ENCODE measurements around the gene BACE2.
"Not testable (repeated sequence)": the region's sequence is repeated elsewhere in the genome, so short reads cannot be mapped to it uniquely, and the experiment has no call there.

BACE2 gene

DNA sequence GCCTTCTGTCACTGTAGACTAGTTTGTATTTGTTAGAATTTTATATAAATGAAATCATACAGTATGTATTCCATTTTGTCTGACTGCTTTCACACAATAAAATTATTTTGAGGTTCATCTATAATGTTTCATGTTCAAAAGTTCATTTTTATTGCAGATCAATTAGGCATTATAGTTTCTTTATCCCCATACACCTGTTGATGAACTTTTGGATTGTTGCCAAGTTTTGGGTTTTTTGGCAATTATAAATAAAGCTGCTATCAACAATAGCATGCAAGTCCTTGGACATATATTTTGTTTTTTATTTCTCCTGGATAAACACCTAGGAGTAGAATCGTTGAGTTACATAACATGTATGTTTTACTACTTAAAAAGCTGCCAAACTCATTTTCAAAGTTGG is 101.6 kb downstream of the BACE2 start:
- DNase-seq (ENCODE audit: low spot score) = no peak

DNA sequence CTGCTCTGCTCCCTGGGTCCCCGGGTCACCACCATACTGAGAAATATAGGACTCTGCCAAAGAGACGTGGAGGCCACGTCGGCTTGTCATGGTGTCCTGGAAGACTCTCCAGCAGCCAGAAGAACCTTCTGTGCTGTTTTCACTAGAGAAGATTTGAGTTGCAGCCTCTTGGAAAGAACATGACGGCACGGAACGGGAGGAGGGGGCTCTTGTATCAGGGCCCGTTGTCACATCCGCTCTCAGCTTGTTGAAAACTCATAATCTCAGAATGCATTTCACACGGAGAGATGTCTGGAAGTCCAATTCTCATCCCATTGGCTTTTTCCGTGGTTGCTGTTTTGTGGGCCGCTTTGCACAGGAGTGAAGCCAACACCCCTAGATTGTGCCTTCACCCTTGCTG is 109.2 kb downstream of the BACE2 start:
- no peak for DNase-seq (ENCODE audit: low spot score)

DNA sequence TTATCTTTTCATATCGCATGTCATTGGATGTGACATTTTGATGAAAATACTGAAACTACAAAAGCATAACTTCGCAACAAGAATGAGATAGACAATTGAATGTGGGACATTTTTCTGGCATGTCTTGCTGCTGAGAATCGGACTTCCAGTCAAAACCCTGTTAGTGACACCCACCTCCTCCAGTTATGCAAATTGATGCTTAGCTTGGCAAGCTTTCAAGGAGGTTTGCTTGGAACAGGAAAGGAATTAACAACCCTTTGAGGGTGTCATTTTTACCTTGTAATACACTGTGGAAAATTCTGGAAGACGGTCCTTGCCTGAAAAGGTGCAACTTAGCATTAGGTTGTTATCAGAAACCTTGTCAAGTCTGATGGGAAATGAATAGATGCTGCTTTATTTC is 109.9 kb downstream of the BACE2 start:
- no peak for DNase-seq (ENCODE audit: low spot score)

DNA sequence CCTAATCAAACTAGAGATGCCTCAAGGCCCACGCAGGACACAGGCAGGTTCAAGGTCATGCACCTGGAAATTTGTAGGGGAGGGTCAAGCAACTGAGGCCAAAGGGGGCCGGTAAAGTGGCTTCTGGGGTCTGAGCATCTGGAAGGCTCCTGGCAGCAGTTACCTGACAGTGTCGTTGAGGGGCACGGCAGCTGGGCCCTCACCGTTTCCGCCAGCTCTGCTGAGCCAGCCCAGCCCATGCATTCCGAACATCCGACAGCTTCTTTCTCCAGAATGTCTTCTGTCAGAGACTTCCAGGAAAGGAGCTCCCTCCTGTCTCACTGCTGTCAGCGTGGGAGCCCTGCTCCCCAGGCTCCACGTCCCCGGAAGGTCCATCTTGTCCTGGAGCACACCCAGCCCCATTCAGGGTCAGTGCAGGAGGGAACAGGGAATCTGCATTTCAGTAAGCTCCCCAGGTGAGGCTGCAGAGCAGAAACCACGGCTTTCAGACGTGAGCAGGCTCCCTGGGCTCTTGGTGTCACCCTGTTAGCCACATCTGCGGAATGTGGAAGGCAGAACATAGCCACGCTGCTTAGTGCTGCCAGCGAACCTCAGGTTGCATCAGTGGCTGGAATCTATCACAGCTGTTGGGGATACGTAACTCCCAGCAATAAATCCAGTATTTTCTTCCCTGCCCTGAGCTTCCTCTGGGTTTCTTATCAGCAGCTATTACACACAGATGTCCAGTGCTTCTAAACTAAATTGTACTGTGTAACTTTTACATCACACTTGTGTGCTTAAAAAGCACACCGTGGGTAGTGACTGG is 112.4 kb downstream of the BACE2 start:
- no peak for DNase-seq (ENCODE audit: low spot score)

DNA sequence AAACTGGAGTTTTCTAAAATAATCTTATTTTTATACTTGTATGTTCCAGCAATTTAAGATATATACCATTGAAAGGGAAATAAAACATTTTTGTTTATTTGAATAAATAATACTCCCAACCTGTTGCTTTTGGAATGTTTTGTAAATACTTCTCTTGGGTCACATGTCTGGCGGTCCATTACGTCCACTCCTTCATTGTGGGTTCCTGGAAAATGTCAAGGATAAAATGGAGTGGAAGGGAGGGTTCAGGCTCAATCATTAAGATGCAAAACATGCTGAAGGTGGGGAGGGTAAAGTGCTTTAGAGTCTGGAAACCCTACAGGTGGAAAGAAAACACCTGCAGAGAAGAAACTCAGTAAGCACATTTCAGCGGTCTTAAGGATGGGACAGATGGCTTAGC is 114.5 kb downstream of the BACE2 start:
- no peak for DNase-seq (ENCODE audit: low spot score)

DNA sequence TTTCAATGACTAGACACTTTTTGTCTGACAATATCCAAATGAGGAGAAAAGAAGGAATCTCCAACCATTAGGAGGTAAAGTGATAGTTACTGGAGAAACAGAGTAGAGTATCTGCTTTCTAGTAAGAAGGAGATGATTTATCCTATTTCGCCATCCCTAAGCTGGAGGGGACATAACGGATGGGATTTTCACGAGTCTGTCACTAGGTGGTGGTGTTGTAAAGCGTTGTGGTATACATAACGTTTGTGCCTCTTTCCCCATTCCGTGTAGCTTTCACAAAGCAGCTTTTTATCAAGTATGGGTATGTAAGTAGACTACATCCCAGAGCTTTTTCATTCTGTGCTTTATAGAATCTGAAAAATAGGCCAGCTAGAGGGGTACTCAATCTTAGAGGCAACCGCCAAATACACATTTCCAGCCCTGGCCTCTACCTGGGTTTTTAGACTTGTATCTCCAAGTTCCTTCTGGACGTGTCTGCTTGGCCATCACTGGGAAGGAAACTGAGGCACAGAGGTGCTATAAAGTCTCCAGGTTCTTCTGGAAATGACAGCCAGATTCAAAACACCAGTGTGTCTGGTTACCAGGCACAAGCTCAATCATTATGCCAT is 115.4 kb downstream of the BACE2 start:
- DNase-seq (ENCODE audit: low spot score) = peak; percentile 21

DNA sequence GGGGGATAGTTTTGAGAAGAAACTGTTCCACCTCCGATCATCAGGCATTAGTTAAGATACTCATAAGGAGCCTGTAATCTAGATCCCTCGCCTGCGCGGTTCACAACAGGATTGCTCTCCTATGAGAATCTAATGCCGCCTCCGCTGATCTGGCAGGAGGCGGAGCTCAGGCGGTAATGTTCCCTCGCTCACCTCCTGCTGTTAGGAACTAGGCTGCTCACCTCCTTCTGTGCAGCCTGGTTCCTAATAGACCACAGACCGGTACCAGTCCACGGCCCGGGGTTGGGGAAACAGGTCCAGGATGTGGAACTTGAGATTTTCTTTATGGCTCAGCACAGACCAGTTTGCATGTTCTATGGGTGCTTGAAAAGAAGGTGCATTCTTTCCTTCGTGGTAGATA is 121.5 kb downstream of the BACE2 start:
- no peak for DNase-seq (ENCODE audit: low spot score)

DNA sequence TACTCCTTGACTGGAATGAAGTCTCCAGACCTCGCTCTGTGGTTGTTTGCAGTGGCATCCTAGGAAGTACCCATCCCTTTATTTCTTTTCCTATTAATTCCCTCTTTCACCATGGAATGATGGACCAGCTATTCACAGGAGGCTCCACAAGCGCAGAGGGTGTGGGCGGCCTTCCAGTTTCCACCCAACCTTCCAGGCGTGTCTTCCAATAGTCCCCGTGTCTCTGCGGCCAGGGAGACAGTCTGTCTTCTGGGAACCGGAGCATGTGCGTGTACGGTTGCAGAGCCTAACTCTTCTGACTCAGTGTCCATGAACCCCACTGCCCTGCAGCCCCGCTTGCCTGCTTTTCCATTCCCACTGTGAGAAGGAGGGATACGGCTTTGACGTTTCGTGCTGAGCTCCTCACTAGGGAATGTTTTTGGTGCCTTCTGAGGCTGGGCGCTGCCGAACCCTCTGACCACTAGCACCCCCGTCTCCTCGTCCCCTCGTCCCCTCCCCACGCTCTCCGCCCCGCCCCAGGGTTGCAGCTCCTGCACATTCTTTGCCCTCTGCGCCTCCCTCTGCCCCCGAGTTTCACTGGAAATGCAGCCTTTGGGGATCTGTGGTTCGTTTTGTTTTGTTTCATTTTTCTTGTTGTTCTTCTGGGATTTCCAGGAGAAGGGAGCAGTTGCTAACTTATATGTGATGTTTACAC is 122.3 kb downstream of the BACE2 start:
- DNase-seq (ENCODE audit: low spot score) = no peak

DNA sequence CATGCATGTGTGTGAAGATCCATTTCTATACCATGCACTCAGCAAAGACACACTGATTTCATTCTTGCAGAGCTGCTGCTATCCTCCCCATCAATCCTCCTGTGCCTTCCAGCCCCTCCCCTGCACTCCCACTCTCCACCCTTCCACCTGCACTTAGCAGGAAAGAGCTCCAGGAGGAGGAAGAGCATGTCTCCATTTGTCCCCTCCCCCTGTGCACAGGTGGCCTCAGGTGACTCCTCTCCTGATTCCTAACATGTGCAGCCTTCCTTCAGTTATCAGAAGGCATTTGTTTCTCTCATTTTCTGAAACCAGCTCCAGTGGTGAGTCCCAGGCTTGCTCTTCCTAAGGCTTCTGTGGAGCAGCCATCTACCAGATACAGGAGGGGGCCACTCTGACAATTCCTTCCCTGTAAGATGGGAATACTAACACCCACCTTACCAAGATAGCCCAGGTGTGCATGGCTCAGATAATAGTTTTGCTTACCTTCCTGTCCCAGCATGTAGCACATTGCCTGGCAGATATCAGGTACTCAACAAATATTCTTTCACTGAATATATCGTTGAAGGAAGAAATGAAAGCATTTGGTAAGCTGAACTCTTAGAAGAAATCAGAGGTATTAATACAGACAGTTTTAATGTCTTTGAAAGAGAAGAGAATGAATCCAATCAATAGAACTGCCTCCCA is 126.7 kb downstream of the BACE2 start:
- DNase-seq (ENCODE audit: low spot score) = no peak

DNA sequence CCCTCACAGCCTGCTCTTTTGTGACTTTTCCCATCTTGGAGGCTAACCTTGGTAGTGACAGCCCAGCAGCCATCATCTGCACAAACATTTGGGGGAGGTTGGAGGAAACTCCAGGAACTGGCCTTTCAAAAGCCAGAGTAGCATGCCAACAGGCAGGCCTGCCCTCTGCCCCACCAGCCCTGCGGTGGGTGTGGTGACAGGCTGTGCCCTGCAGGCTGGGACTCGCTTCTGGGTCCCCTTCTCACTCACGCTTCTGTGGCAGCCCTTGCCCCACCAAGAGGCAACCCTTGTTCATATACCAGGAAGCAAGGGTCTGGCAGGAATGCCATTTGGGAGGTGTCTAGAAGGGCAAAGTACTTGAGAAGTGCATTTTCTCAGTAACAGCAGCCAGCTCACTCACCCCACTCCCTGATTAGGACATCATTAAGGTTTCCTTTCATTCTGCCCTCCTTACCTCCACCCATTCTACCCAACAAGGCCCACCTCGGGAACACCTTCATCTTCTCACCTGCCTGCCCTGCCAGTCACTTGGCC is 127.8 kb downstream of the BACE2 start:
- DNase-seq (ENCODE audit: low spot score) = no peak

DNA sequence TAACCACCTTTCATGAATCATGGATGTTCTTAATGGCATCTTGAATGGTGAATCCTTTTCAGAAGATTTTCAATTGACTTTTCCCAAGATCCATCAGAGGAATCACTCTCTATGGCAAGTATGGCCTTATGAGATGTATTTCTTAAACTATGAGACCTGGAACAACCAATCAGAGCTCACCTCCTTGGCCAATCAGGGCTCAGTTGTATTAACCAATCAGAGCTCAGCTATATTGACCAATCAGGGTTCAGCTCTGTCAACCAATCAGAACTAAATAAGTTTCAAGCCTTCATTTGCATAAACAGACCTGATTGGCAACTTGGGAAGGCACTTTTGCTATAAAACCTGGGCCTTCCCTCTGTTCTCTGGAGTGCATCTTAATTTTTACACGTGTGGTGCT is 135.0 kb downstream of the BACE2 start:
- DNase-seq (ENCODE audit: low spot score) = no peak

DNA sequence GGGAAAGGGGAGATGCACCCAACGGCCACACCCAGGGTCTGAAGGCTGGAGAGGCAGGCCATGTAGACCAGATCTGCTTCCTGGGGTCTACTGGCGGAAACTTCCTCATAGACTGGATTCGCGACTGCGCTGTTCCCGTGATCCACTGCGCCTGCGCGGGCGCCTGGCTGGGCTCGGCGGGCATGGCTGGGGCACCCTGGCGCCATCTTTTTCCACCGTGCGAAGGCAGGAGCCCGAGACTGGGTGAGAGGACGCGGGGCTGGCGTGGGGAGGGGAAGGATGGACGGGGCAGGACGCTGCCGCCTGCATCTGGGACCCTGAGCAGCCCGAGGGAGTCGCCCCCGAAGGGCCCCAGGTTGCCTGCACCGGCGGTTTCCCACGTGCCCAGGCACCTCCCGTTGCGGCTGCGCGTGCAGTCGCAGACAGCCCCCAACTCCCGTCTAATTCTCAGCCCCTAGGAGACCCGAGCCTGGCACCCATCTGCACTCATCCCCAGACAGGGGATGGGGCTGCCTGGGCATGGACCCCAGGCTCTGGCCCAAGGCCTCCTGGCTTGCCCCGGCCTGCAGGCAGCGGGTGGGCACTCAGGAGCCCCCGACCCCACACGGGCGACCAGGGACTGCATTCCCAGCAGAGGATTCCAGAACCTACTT is 136.2 kb downstream of the BACE2 start:
- DNase-seq (ENCODE audit: low spot score) = no peak

DNA sequence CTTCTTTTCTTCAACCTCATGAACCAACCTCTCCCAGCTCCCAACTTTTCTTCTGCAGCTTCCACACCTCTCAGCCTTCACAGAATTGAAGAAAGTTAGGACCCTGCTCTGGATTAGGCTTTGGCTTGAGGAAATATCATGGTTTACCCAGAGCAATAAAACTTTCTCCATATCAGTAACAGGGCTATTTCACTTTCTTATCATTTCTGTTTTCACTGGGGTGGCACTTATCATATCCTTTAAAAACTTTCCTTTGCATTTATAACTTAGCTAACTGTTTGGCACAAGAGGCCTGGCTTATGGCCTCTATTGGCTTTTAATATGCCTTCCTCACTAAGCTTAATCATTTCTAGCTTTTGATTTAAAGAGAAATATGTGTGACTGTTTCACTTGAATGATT is 139.3 kb downstream of the BACE2 start:
- DNase-seq (ENCODE audit: low spot score) = no peak

GRCh38 chr21:41313285-41314164 is 145.6 kb downstream of the BACE2 start:
- DNase-seq (ENCODE audit: low spot score) = not testable (repeated sequence)

DNA sequence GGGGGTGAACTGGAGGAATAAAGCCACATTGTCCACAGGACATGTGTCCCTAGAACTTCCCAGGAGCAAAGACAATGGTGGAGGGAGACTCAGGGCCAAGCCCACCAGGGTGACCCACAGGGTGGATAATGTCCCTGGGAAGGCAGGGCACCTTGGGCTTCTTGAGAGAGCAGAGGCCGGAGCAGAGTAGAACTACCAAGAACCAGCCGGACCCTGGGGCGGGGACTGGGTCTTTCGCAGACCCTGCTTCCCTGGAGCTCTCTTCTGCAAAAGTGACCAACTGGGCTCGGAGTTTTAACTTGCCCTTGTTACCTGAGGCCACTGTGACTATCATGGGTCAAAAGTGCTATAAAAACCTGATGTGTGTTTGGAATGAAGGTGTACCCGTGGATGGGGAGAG is 147.8 kb downstream of the BACE2 start:
- no peak for DNase-seq (ENCODE audit: low spot score)

DNA sequence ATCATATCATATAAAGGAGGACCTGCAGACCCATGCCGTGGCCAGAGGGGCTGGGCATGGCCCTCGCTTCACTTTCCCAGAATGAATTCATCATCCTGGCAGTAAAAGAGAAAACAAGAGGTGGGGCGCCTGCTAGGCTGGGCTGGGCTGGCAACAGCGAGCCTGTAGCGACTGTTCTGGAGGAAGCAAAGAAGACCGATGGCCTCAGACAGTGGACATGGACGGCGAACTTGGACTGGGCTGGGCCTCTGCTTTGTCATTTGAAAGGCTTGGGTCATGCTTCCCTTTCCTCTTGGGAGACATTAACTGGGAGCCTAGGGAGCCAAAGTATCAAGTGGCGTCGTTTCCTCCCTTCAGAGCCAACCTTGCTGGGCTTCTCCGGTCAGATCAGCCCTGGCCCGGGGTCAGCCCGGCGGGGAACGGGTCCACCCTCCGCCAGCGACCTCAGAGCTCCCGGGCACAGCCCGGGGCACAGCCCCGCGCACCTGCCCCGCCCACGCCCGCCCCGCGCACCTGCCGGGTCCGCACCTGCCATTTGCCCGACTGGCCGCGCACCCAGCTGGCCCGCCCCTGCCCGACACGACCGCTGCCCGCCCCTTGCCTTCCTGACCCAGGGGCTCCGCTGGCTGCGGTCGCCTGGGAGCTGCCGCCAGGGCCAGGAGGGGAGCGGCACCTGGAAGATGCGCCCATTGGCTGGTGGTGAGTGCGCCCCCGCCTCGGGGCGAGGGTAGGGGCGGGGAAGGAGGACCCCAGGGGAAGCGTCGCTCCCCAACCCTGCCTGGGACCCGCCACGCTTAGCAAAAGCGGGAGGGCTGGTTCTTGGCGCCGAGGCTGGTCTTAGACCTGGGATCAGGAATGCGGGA is 148.5 kb downstream of the BACE2 start, which contains the start of gene FAM3B:
Gene FAM3B, plus strand, starts transcription at position 602 of the 863 bp plus-strand sequence. Its CDS starts 79 bp downstream, at position 681.
- no peak for DNase-seq (ENCODE audit: low spot score)

DNA sequence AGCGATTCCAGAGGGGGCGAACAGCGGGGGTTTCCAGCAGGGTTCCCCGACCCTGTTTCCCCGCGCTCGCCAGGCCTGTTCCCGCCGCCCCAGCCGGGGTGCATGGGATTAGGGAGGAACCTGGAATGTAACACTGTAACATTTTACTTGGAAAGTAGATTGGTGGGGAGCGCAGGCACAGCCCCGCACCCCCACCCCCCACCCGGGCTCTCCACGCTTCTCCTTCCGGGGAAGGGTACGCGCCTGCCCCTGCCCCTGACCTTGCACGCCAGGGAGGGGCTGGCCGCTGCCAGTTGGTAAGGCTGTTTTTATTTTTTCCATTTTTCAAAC is 149.1 kb downstream of the BACE2 start:
- no peak for DNase-seq (ENCODE audit: low spot score)

GRCh38 chr21:41317458-41317857 is 149.5 kb downstream of the BACE2 start:
- no peak for DNase-seq (ENCODE audit: low spot score)

GRCh38 chr21:41318218-41318617 is 150.3 kb downstream of the BACE2 start:
- no peak for DNase-seq (ENCODE audit: low spot score)
